IPS-NIHi7 (cell line): ENCODE results near the gene HAGHL.

Experiments used
- DNase-seq: peaks from one replicate; pipeline ENCODE4 v3.0.0; 2012; ENCODE audit warnings: mixed read lengths; ENCODE audit errors: extremely low spot score

HAGHL gene

GRCh38 chr16:726438-727290 is at the start of gene HAGHL, which contains the start of gene CCDC78:
Gene HAGHL (plus strand): TSS chr16:727106. CDS start chr16:727510, 404 bp downstream.
Gene CCDC78 (minus strand): TSS chr16:726443. CDS start chr16:726367, 76 bp downstream.
- peak; percentile 79 for DNase-seq

- DNase-seq: no peak
Measured at GRCh38 chr16:677316-678190, 49.4 kb upstream of the HAGHL start.

- no peak for DNase-seq
Measured at GRCh38 chr16:678209-678857, 48.6 kb upstream of the HAGHL start.

GRCh38 chr16:678858-679813 is 47.8 kb upstream of the HAGHL start:
- DNase-seq: no peak

GRCh38 chr16:679814-680624 is 46.9 kb upstream of the HAGHL start, which contains the start of gene STUB1:
Gene STUB1 (plus strand): TSS chr16:680410. CDS start chr16:680526, 116 bp downstream.
- DNase-seq: peak; percentile 87

GRCh38 chr16:680625-680945 is 46.3 kb upstream of the HAGHL start:
- no peak for DNase-seq

- no peak for DNase-seq
Measured at GRCh38 chr16:680967-681745, 45.8 kb upstream of the HAGHL start.

- no peak for DNase-seq
Measured at GRCh38 chr16:681746-682427, 45.0 kb upstream of the HAGHL start.

- no peak for DNase-seq
Measured at GRCh38 chr16:682493-683395, 44.2 kb upstream of the HAGHL start.

- DNase-seq: no peak
Measured at GRCh38 chr16:683396-684070, 43.4 kb upstream of the HAGHL start.

GRCh38 chr16:684071-684794 is 42.7 kb upstream of the HAGHL start, which contains the start of gene JMJD8:
Gene JMJD8 (minus strand): TSS chr16:684334. CDS start chr16:684319, 15 bp downstream.
- DNase-seq: peak; percentile 94

- no peak for DNase-seq
Measured at GRCh38 chr16:684961-685696, 41.8 kb upstream of the HAGHL start.

- no peak for DNase-seq
Measured at GRCh38 chr16:685967-686366, 40.9 kb upstream of the HAGHL start.

- DNase-seq: no peak
Measured at GRCh38 chr16:686459-687260, 40.2 kb upstream of the HAGHL start.

GRCh38 chr16:687499-687898 is 39.4 kb upstream of the HAGHL start:
- DNase-seq: no peak
